Activated T-cell treated with anti-CD3 and anti-CD28 coated beads, Interleukin-2, amount 50 U/mL, for 48 hours (primary cell): Measurements from ENCODE around the gene HLF.

Experiments
- DNase-seq, 2 experiments: peaks; one replicate each; pipeline ENCODE4 v3.0.0-alpha.2; 2020

The HLF gene, protein sequence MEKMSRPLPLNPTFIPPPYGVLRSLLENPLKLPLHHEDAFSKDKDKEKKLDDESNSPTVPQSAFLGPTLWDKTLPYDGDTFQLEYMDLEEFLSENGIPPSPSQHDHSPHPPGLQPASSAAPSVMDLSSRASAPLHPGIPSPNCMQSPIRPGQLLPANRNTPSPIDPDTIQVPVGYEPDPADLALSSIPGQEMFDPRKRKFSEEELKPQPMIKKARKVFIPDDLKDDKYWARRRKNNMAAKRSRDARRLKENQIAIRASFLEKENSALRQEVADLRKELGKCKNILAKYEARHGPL

DNA sequence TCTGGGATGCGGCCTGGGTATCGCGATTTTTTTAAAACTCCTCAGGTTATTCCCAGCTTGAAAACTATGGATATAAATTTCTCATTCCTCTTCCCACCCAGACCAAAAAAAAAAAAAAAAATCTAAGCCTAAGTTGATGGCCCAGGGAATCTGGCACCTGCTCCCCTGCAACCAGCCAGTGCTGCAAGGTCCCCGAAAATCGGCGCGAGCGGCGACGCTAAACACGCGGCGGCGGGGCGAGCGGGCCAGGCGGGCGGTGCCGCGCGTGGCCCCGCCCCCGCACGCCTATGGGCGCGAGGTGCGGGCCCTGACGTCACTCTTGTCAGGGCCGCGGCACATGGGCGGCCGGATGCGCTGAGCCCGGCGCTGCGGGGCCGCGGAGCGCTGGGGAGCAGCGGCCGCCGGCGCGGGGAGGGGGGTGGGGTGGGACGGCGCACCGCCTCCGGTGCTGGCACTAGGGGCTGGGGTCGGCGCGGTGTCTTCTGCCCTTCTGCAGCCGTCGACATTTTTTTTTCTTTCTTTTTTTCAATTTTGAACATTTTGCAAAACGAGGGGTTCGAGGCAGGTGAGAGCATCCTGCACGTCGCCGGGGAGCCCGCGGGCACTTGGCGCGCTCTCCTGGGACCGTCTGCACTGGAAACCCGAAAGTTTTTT, at the start of gene HLF:
Gene HLF (plus strand): TSS at position 316 of the 654 bp plus-strand sequence. CDS start 525 bp downstream, outside the sequence.
- peak; percentile 73 to 80 for DNase-seq

DNA sequence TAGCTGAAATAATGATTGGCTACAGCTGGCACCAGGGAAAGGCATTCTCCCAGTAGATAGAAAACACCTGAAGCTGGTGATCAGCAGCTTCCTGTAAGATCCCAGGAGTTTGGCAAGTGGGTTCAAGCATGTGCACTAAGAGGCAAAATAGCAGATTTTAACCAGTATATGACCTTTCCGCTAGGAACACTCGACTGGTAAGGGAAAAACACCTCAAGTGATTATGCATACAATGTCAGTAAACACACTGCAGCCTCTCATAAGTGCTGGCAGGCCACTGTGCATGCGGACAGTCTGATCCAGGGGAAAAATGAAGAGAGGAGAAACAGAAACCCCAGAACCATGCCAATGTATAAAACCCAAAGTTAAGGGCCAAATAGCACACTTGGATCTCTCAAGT, 49.0 kb upstream of the HLF start:
- DNase-seq: no peak

DNA sequence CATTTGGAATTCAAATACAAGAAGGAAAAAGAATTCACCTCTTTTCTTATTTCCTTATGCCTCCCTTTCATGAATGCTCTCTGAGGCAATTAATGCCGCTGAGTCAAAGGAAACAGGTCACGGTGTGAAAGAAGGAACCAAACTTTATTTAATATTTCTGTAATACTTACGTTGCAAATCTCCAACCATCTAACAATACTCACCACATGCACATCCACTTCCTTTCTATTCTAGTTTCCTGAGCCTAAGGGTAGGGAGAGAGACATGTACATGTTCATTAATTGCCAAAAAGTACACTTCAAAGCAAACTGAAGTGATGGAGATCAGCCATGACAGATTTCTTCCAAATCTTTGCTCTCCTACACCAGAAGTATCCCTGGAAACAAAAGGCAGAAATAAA, 47.9 kb upstream of the HLF start:
- DNase-seq: no peak

DNA sequence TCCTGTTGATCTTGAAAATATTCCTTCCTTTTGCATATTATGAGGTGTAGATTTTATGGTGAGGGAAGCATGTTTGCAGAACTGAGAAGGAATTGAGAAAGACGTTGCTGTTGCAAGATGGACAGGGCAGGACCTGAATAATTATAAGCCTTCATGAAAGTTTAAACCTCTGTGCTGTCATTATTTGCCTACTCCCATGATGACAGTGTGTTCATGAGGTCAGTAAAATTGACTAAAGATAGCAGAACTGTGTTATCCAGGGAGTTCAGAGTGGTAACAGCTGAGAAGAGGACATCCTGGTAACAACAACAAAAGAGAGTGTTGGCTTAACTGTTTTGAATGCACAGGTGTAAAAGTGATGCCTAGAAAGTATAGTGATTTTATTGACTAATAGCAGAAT, 45.3 kb upstream of the HLF start:
- DNase-seq: no peak

DNA sequence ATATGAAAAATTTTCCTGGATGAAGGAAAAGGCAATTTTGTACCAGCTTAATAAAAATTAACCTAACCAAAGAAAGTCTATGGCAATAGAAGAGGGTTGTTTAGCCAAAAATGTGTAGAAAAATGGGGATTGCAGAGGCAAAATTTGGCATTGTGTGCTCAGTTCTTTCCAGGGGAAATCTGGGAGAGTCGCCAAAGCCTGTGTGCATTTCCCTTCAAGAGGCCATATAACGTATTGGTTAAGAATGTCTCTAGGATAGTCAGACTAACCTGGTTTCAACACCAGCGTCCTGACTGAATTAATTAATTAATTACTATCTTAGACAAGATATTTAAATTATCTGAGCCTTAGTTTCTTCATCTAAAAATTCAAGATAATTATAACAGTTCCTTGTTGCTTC, 44.8 kb upstream of the HLF start:
- no peak for DNase-seq

DNA sequence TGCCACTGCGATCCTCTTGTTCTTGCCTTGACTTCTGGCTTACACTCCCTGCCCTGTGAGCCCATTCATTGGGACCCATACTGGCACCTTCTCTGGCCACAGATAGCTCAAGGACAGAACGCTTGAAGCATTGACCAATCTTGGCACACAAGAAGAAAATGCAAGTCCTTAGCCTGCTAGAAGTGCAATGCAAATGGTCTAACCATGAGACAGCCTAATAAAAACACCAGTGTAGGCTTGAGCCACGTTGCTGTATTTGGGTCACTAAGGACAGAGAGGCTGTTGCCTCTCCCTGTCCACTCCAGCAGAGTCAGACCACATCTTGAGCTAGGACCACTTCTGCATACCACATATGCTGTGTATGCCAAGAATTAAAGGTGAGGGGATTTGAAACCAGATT, 41.2 kb upstream of the HLF start:
- no peak for DNase-seq

DNA sequence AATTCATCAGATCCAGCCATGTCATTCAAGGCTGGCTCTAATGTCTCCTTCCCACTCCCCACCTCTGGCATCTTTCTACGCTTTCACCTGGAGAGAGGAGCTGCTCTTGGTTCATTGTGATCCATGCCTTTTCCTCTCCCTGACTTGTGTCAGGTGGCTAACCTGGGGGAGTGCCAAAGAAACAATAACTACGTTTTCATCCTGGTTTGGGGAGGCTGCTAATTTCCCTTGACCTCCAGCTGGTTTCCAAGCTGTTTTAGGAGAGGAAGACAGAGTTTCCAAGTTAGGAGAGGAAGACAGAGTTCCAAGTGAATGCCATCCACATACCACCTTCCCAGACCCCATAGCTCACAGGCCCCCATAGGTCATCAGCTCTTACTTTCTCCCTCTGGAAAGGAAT, 40.0 kb upstream of the HLF start:
- DNase-seq: no peak

DNA sequence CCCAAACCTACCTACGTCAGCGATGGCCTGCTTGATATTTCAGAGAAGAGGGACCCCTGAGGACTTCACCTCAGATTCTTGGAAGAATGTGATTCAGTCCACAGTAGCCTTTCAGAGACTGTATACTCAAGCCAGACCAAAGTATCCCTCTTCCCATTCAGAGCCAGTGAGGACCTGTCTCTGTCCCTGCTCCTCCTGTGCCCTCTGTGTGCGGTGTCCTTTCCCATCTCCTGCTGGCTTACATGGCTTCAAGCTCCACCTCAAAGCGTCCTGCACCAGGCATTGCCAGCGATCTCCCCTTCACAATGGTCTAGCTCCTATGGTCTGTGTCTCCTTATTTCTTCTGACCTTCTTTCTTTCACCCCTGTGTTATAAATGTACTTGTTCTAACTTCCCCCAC, 39.5 kb upstream of the HLF start:
- no peak for DNase-seq

DNA sequence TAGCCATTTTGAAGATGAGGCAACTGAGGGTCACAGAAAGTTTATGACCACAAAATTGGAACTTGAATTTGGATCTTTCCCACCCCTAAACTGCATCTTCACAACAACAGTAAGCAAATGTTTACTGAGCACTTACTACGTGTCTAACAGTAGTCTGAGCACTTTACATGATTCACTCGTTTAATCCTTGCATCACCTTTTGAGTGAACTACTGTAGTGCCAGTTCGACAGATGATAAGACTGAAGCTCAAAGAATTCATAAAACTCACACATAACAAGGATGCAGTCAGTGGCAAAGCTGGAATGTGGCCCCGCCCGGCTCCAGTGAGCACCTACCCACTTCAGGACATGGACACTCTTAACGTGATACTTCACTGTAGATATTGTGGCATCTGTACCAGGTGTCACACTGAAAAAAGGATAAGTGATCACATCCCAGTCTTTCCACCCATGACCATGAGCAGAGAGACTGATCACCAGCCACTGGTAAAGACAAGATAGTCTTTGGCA, 36.0 kb upstream of the HLF start:
- no peak for DNase-seq

DNA sequence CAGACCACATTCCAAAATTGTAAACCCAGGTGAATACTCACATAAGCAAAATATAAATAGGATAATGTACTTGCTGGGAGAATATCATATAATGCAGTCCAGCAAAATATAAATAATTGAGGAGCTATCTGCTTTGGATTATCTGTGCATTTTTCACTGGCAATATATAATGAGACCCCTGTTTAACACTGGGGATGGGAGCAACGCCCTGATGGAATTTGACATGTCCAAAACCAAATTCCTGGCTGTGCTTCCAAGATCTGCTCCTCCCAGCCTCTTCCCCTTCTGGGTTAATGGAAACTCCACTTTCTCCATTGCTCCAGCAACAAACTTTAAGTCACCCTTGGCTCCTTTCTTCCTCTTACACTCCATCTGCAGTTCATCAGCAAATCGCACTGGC, 35.5 kb upstream of the HLF start:
- DNase-seq: no peak

DNA sequence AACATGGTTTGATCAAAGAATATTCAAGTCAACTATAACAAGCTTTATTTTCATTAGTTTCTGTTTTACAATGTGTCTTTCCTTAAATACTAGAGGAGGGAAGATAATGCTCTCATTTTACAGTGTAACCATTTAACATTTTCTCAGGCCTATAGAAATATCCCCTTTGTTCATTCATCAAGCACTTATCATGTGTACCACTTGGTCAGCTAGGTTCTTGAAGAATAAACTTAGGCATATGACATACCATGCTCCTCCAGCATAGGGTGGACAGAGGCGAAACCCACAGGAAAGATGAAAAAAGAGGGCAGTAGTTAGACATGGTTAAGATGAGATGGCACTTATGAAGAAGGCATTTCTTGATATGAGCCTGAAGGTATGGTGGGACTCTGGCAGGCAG, 34.0 kb upstream of the HLF start:
- no peak for DNase-seq

DNA sequence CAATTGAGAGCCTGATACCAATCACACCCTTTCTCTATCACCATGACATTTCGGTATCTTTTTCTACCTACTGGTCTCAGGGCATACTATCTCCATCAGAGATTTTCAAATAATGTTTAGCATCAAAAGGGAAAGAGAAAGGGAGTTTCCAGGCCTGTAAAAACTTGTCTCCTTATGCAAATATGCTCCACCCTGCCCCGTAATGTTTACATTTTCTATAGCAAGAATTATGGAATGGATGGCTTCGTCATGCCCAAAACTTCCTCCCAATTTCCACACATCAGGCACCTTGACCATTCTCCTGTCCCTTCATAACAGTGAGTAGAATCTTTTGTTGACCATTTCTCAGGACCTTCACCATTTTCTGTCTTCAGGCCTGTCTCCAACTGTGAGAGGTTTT, 30.9 kb upstream of the HLF start:
- DNase-seq: no peak

DNA sequence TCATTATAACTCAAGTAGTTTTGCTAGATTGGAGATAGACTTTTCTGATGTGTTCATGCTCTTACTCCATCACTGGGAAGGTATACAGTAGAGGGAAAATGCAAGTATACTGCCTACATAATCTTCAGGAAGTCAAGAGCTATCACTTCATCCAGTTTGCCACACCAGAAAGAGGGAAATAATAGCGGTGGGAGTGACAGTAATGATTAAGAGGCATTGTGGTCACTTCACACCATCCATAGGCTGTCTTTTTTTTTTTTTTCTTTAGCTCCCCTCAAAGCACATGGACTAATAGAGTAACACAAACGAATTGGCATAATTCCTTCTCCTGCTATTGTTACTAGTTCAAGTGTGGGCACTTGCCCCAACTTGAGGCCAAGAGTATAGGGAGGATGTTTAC, 28.4 kb upstream of the HLF start:
- DNase-seq: no peak

DNA sequence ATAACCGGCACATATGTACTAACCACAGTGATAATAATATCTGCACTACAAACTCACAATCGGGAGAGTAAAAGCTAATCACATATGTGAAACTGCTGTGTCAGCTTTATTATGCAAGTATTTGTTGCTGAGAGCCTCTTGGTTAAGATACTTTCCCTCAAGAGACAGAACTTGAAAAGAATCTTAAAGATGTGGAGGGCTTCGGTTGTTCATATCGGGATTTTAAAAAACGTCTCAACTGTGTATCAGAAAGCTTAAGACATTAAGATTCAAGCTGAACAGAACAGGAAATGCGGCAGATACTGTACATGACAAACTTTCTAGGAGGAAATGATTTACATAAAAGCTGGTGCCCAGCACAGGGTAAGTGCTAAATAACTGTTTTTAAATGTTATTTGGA, 27.5 kb upstream of the HLF start:
- no peak for DNase-seq

DNA sequence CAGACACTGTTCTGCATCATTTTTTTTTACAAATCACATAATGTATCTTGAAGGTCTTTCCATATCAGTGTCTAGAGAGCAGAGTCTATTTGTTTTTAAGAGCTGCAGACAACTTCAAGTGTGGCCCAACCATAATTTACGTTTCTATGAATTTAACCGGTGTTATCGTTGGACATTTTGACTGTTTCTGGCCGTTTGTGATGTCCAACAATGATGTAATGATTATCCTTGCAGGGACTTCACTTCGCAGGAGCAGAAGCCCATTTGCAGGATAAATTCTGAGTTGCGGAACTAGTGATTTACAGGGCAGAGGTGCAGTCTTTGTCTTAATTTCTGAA, 26.9 kb upstream of the HLF start:
- DNase-seq: no peak

DNA sequence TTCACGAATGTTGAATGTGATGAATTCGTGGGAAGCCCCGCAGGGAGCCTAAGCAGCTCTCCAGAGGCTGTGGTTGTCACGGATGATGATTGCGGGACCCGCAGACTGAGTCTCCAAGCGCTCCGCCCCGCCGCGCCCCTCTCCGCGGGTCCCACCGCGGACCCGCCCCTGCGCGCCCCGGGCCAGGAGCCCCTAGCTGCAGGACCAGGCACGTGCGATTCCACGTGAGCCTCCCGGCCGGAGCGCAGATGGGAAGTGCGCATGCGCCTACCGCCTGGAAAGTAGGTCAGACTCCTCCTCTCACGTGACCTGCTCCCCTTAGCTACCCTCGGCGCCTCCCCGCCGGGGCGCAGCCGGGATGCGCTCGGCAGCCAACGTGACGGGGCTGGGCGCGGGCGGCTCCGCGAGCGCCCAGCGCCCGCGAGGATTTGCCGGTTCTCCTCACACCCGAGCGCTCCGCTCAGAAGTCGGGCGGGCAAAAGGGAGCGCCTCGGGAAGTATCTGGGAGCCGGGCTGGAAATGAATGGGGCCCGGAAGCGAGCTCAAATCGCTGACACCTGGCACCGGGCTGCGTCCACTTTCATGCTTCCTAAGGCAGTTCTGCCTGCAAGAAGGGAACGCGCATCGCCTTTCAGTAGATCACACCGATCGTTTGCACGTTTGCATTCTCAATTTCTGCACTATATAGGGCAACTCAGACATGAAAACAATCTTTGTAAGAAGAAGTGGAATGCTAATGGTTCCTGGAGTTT, 26.4 kb upstream of the HLF start:
- DNase-seq: peak; percentile 85 to 88

DNA sequence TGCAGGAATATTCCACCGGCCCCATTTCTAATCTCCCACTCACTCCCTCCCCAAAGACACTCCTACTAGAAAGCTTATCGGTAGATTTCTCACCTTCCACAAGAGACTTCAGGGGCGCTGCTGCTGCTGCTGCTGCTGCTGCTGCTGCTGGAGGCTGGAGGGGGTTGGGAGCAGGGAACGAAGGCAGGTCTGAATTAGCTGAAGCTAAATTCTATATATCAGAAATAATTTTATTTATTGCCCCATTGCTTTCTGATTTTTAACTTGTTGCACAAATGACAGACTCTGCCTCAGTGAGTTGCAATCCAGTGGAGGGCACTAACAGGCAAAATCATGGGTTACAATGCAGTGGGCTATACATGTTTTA, 25.8 kb upstream of the HLF start:
- peak in 1 of 2 experiments; percentile 20 for DNase-seq

DNA sequence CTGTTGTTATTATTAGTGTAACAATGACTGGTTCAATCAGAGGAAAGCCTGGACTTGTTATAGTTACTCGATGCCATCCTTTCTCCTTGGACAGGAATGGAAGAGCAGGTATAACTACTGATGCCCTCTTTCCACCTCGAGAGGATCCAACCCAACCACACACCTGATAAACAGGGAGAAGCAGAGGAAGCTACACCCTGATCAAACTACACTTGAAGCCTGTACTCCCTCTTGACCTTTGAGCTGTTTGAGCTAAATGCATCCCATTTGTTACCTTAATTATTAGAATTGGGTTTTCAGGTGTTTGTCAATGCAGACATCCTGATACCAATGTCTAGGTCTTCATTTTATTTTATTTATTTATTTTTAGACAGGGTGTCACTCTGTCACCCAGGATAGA, 23.7 kb upstream of the HLF start:
- no peak for DNase-seq

DNA sequence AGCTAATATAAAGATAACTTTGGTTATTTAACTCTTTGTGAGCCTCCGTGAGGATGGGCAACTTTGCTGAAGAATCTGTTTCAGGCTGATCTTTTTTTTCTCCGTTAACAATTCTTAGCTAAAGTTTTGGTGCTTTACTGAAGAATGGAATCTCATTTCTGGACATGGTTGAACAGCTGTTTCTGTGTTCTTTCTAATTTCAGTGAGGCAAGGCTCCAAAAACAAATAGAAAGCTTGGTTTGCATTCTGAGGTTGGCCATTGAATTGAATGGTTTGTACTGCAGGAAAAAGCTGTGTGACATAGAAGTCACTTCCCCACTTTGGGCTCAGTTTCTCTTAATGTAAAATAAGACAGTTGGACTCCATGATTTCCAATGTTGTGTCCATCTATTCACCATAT, 22.3 kb upstream of the HLF start:
- no peak for DNase-seq

DNA sequence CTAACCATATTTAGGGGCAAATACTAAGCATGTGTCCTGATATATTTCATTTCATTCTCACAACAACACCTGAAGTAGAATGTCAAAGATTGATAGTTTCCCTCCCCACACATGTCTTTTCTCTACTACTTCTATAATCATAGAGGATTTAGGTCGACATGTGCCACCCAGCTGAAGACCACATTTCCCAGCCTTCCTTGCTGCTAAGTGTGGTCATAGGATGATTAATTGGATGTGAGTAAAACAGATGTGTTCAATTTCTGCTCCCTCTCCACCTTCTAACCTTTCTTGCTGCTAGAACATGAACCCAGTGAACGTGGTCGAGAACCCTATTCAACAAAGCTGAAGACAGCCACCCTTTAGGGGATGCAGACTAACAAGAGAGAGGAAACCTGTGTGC, 18.8 kb upstream of the HLF start:
- DNase-seq: no peak

DNA sequence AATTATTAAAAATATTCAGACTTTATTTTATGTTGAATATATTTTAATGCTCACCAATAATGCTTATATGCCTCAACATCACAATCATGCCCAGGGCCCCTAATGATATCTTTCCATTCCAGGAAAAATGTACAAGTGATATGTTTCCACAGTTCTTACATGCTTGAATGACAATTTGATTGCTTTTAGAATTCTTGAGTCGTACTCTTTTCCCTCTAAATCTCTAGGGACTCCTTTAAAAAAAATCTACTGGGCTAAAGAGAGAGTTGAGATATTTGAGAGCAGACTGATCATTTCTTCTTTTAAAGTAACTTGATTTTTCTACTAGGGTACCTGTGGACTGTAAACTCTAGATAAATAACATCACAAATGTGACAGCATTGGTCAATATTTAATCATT, 18.2 kb upstream of the HLF start:
- DNase-seq: no peak

DNA sequence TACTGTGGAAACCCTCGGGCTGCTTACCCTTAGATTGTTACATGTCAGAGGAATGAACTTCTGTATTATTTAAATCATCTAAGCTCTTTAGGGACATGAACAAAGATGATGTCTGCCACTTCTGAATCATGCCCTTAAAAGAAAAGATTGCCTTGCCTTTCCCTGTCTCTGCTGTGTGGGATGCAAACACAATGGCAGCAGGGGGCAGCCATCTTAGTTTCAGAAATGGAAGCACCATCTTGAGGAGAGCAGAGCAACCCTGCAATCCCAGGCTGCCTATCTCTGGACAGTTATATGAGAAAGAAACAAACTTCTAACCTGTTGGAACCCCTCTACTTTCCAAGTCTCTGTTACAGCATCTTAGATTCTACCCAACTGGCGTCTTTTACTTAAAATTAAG, 16.7 kb upstream of the HLF start:
- no peak for DNase-seq

DNA sequence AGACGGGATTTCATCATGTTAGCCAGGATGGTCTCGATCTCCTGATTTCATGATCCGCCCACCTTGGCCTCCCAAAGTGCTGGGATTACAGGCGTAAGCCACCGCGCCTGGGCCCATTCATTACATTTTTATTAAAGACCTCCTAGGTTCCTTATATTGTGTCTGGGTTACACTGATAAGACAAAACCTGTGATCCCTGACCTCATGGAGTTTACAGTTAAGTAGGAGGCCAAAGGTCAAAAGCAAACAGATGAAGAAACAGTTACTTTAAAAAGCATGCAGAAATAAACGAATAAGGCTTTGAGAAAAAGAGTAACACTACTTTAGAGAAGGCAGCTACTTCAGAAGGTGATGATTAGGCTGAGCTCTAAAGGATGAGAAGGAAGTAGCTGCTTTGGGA, 14.9 kb upstream of the HLF start:
- DNase-seq: no peak

DNA sequence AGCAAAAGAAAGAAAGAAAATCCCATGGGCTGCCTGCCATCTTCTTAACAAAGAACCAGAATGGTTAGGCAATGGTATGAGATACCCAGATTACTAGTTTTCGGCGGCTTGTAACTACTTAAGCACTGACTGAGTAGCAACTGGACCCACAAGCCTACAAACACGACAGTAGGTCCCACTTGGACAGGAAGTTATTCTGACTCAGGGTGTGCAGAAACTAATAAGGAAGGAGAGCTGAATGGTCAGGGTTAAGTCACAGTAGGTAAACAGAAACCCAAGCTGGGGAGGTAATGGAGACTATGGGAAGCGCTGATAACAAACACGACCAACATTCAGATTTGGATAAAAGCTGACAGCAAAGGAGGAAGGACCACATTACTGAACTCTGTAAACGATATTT, 10.4 kb upstream of the HLF start:
- DNase-seq: no peak
